B cell (primary cell): ENCODE measurements around the gene BICRAL. TPM values are rescaled to one million over a fixed set of nuclear protein-coding genes. Genes with fewer than 3 reads are reported as not detected.

ENCODE experiments used
- ATAC-seq: fragments of 200-7000 bp; cut with Tn5 transposase; one replicate; pipeline ENCODE4 v1.10.0; 2021; ENCODE audit warnings: low read depth, mild to moderate bottlenecking, moderate number of reproducible peaks, moderate library complexity
- CTCF ChIA-PET: fragments of 350-600 bp; sonication (Branson Sonifier 250); formaldehyde crosslinking; loops from one replicate; lab custom pipeline; 2021; ENCODE audit warnings: antibody characterized with exemption, inconsistent platforms; lab: Charles Lee
- POLR2A ChIA-PET: fragments of 350-600 bp; sonication (Branson Sonifier 250); formaldehyde crosslinking; loops from one replicate; lab custom pipeline; 2021; ENCODE audit warnings: antibody characterized with exemption; lab: Charles Lee
- DNase-seq: peaks from one replicate; pipeline ENCODE4 v3.0.0; 2013
- H2AFZ ChIP-seq: 2 replicates; pipeline ENCODE4 v1.6.1; 2012; ENCODE audit warnings: mild to moderate bottlenecking, low read depth, low read length; ENCODE audit not compliant: insufficient read depth, poor library complexity, severe bottlenecking
- H3K27ac ChIP-seq, 2 donors: 1 replicate in 1 of 2; 2 replicates in 1 of 2; pipeline ENCODE4 v1.5.1; 2012 to 2013; ENCODE audit warnings: low read length in 2 of 2, mild to moderate bottlenecking in 2 of 2, moderate library complexity in 1 of 2
- H3K27me3 ChIP-seq, 4 experiments: fragments of 200-600 bp in 1 of 4; sonication (generic) in 1 of 4; replicated peaks in 1 of 4; 1 replicate in 2 of 4; 2 replicates in 2 of 4; pipeline versions ENCODE4 v1.6.1 to v1.7.0; 2013 to 2016; ENCODE audit warnings: low read length in 3 of 4, mild to moderate bottlenecking in 2 of 4, mixed read lengths in 1 of 4, moderate library complexity in 1 of 4; ENCODE audit not compliant: insufficient read depth in 4 of 4, control insufficient read depth in 3 of 4; ENCODE audit errors: control extremely low read depth in 1 of 4
- H3K36me3 ChIP-seq, 2 experiments: replicated peaks in 1 of 2; 1 replicate in 1 of 2; 2 replicates in 1 of 2; pipeline versions ENCODE4 v1.6.1 to v1.7.1; 2013; ENCODE audit warnings: low read length in 1 of 2; ENCODE audit not compliant: insufficient read depth in 2 of 2, control insufficient read depth in 1 of 2; ENCODE audit errors: control extremely low read depth in 1 of 2, extremely low read depth in 1 of 2
- H3K4me1 ChIP-seq, 2 donors: fragments of 200-600 bp in 1 of 2; sonication (generic) in 1 of 2; 1 replicate in 1 of 2; 2 replicates in 1 of 2; pipeline versions ENCODE4 v1.5.1 to v1.6.1; 2013 to 2017; ENCODE audit warnings: low read length in 2 of 2; ENCODE audit not compliant: control insufficient read depth in 2 of 2, insufficient read depth in 2 of 2
- H3K4me2 ChIP-seq: replicated peaks from 2 replicates; pipeline ENCODE3; 2012; ENCODE audit warnings: mild to moderate bottlenecking, low read depth, low read length; ENCODE audit not compliant: poor library complexity, severe bottlenecking
- H3K4me3 ChIP-seq, 5 experiments: fragments of 200-600 bp in 1 of 5; sonication (generic) in 1 of 5; 1 replicate in 3 of 5; 2 replicates in 2 of 5; pipeline versions ENCODE4 v1.5.1 to v1.7.0; 2011 to 2016; ENCODE audit warnings: low read length in 4 of 5, mild to moderate bottlenecking in 4 of 5, low read depth in 2 of 5, control low read depth in 1 of 5, moderate library complexity in 1 of 5; ENCODE audit not compliant: insufficient read depth in 1 of 5; ENCODE audit errors: control extremely low read depth in 1 of 5, extremely low read depth in 1 of 5
- H3K79me2 ChIP-seq: fragments of 200-600 bp; sonication (generic); one replicate; pipeline ENCODE4 v1.6.0; 2016; ENCODE audit warnings: low read length; ENCODE audit not compliant: control insufficient read depth, insufficient read depth
- H3K9ac ChIP-seq: fragments of 200-600 bp; sonication (generic); 2 replicates; pipeline ENCODE4 v1.6.1; 2017; ENCODE audit warnings: mild to moderate bottlenecking, low read length, moderate library complexity
- H3K9me3 ChIP-seq, 3 donors: one replicate each; pipeline versions ENCODE4 v1.6.1 to v1.7.1; 2013; ENCODE audit warnings: low read length in 2 of 3; ENCODE audit not compliant: control insufficient read depth in 2 of 3, insufficient read depth in 1 of 3; ENCODE audit errors: control extremely low read depth in 1 of 3
- H4K20me1 ChIP-seq: 2 replicates; pipeline ENCODE4 v1.6.0; 2012; ENCODE audit warnings: mild to moderate bottlenecking, low read length; ENCODE audit not compliant: insufficient read depth, control insufficient read depth, poor library complexity, severe bottlenecking
- H3K27ac Mint-ChIP-seq: one replicate; pipeline ENCODE4 v1.8.0; 2021; ENCODE audit warnings: mixed read lengths
- H3K27me3 Mint-ChIP-seq: one replicate; pipeline ENCODE4 v1.8.0; 2021; ENCODE audit warnings: mixed read lengths
- H3K4me1 Mint-ChIP-seq: one replicate; pipeline ENCODE4 v1.8.0; 2021; ENCODE audit warnings: mixed read lengths
- H3K4me3 Mint-ChIP-seq: one replicate; pipeline ENCODE4 v1.8.0; 2021; ENCODE audit warnings: mixed read lengths
- H3K9me3 Mint-ChIP-seq: one replicate; pipeline ENCODE4 v1.8.0; 2022; ENCODE audit warnings: mixed read lengths; ENCODE audit not compliant: insufficient read depth
- EZH2 ChIP-seq: IDR thresholded peaks from 2 replicates; pipeline ENCODE4 v1.6.1; 2012; ENCODE audit warnings: borderline replicate concordance, low read depth, mild to moderate bottlenecking, moderate library complexity, low read length; ENCODE audit not compliant: insufficient read depth, poor library complexity, severe bottlenecking
- WGBS: methylation state at CpG from one replicate; pipeline ENCODE4 v1.1.5; 2013; ENCODE audit warnings: missing lambda C conversion rate; ENCODE audit not compliant: insufficient coverage; 5-methylcytosine and 5-hydroxymethylcytosine counted together
- intact Hi-C: fragments of 100-400 bp; cut with micrococcal nuclease; formaldehyde crosslinking; loops from one replicate; pipeline ENCODE4 v1.10.0; 2022
- polyA plus RNA-seq: library from polyadenylated mRNA; depleted of rRNA; stranded (reverse); fragments of >200 nt; gene quantifications from 2 replicates; pipeline ENCODE4 v1.2.3, GENCODE V29; 2012
- total RNA-seq, 2 donors: library from RNA; stranded (reverse); fragments of 120-200 nt in 1 of 2; gene quantifications; 1 replicate in 1 of 2; 2 replicates in 1 of 2; pipeline versions ENCODE4 v1.2.3 to v1.2.4, GENCODE V29; 2013 to 2022
- TF ChIP-seq, protein P1 (sequence below): fragments of 200-600 bp; IDR thresholded peaks from one replicate; pipeline ENCODE4 v1.8.0; 2022; ENCODE audit warnings: antibody characterized with exemption, mild to moderate bottlenecking

The BICRAL gene
- total and polyA plus RNA-seq, 2 donors (not counting 1 experiment from before 2014, with no cell fraction given), result 17.5 to 34.1 TPM

- Histone ChIP-seq H3K4me3 (peak overlapping the region; percentile 76 to 94 (median 87)), H3K79me2 (peaks cover 8% of the 10 kb centered on the region), H3K9ac (peak overlapping the region; percentile 97), H3K4me1 (peaks cover 26 to 33% of the 10 kb centered on the region in 2 donors), H4K20me1 (no peaks in the 10 kb centered on the region), H3K27ac (peak overlapping the region; percentile 77 to 89), H3K4me2 (peak overlapping the region; percentile 86), H3K36me3 (peaks cover 2 to 8% of the 10 kb centered on the region in 2 experiments), H3K27me3 (no peaks in the 10 kb centered on the region), H3K9me3 (no peaks in the 10 kb centered on the region), H2AFZ (peak overlapping the region; percentile 92)
- peak overlapping the region; percentile 92 for H3K27ac Mint-ChIP-seq
- H3K9me3 Mint-ChIP-seq, result no peaks in the 10 kb centered on the region
- POLR2A ChIA-PET, result interaction anchor here (0.6 to 3.2 kb wide), 12 partner anchors 11 to 1380 kb away, joined by 3 to 26 read pairs (median 4); partner anchors contain the start of genes BICRAL, CNPY3, RPL7L1 and TBCC
- ATAC-seq (peak; percentile 98), DNase-seq (peak; percentile 93)
- CTCF ChIA-PET, result interaction anchor here (0.7 to 5.5 kb wide), 7 partner anchors 10 to 1188 kb away, joined by 3 to 35 read pairs (median 5); partner anchors contain the start of genes CNPY3 and RPL7L1
- no peak for TF ChIP-seq EZH2
- TF ChIP-seq, protein P1, sequence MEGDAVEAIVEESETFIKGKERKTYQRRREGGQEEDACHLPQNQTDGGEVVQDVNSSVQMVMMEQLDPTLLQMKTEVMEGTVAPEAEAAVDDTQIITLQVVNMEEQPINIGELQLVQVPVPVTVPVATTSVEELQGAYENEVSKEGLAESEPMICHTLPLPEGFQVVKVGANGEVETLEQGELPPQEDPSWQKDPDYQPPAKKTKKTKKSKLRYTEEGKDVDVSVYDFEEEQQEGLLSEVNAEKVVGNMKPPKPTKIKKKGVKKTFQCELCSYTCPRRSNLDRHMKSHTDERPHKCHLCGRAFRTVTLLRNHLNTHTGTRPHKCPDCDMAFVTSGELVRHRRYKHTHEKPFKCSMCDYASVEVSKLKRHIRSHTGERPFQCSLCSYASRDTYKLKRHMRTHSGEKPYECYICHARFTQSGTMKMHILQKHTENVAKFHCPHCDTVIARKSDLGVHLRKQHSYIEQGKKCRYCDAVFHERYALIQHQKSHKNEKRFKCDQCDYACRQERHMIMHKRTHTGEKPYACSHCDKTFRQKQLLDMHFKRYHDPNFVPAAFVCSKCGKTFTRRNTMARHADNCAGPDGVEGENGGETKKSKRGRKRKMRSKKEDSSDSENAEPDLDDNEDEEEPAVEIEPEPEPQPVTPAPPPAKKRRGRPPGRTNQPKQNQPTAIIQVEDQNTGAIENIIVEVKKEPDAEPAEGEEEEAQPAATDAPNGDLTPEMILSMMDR, result no peak
- H3K27me3 Mint-ChIP-seq, result no peaks in the 10 kb centered on the region
- H3K4me1 Mint-ChIP-seq, result peaks cover 38% of the 10 kb centered on the region
- WGBS, result 2% methylated on average over 62 of the region's 63 CpGs
- peak overlapping the region; percentile 92 for H3K4me3 Mint-ChIP-seq
- intact Hi-C loops, result loop anchor here (1.0 to 5.0 kb wide), 7 partner anchors 9 to 328 kb away; partner anchors contain the start of genes CNPY3, KLC4, MRPL2 and RPL7L1
Observed at GRCh38 chr6:42890311-42891198, 108.7 kb downstream of the BICRAL start.
